HEK293T (cell line): ENCODE measurements around the gene ATAT1.

Experiments used
- FOXA1 ChIP-seq: fragments of 450-650 bp; IDR thresholded peaks from 2 replicates; pipeline ENCODE4 v1.6.1; 2016; ENCODE audit warnings: mild to moderate bottlenecking
- SUZ12 ChIP-seq: fragments of 450-650 bp; IDR thresholded peaks from 2 replicates; pipeline ENCODE4 v1.6.1; 2016; ENCODE audit warnings: mild to moderate bottlenecking

GRCh38 chr6:30598912-30599624, 27.6 kb upstream of the ATAT1 start:
- TF ChIP-seq SUZ12 (no peak), FOXA1 (no peak)
